Peyer's patch (tissue), 4 donors: Measurements from ENCODE around the gene TMEM171.

Experiments
- CTCF ChIP-seq, 6 experiments: fragments of 450-650 bp in 4 of 6; fragments of 200-600 bp in 2 of 6; sonication (generic) in 1 of 6; IDR thresholded peaks; one replicate each; pipeline ENCODE4 v1.5.1; 2017 to 2019; ENCODE audit warnings: antibody characterized with exemption in 6 of 6, mild to moderate bottlenecking in 3 of 6, moderate library complexity in 1 of 6
- POLR2A ChIP-seq, 2 donors: fragments of 450-650 bp; IDR thresholded peaks; one replicate each; pipeline ENCODE4 v1.5.1; 2017; ENCODE audit warnings: antibody characterized with exemption in 2 of 2, mild to moderate bottlenecking in 2 of 2, moderate library complexity in 2 of 2

GRCh38 chr5:73131711-73132425, 11.5 kb downstream of the TMEM171 start:
- TF ChIP-seq CTCF (IDR thresholded peaks at IDR 0.05) (no peak), POLR2A (IDR thresholded peaks at IDR 0.05) (no peak)
